Activated CD8-positive, alpha-beta memory T cell treated with anti-CD3 and anti-CD28 coated beads for 1 hour (primary cell): ENCODE results near the gene WBP1.
"Not testable (repeated sequence)": the region's sequence is repeated elsewhere in the genome, so short reads cannot be mapped to it uniquely, and the experiment has no call there.

Experiments
- DNase-seq, 2 donors: peaks; one replicate each; pipeline ENCODE4 v3.0.0-alpha.2; 2020; ENCODE audit warnings: low read depth in 1 of 2; ENCODE audit errors: extremely low read depth in 1 of 2

WBP1 gene

GRCh38 chr2:74481431-74481830 is 23.2 kb downstream of the WBP1 start:
- no peak for DNase-seq

GRCh38 chr2:74481961-74482800 is 23.9 kb downstream of the WBP1 start:
- DNase-seq = peak in 1 of 2 donors; percentile 38

DNA sequence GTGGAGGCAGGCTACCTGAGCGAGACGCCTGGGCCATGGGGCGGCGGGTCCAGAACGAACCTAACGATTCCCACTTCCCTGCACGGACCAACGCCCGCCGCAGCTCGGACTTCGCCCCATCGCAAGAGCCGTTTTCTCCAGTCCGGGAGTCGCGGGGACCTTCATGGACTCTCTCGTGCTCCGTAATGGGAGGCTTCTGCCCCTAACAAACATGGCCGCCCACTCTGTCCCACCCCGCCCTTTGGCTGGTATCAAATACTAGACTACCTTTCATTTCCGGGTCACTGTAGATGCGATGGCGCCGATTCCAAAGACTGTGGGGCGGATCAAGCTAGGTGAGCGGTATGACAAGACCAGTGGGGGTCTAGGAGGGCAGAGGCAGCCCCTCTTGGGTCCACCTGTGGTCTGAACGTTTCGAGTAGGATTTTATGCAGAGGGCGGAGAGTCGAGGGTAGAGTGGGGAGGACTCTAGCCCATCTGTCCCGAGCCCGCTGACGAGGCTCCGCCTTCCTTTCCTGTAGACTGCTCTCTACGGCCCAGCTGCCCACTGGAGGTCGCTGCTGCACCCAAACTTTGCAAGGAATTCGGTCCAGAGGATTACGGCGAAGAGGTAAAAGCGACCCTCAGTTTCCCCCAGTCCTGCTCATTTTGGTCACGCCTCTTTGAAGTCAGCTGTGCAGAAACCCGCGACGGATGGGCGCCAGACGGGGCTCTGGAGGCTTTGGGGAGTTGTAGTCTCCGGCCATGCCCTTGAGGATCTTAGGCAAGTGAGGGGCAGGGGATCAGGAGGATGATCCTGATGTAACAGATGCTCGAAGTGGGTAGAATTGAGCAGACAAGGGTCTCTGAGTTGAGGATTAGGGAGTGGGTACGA is 24.8 kb downstream of the WBP1 start, which contains the start of the genes CCDC142 and TTC31:
CCDC142 (minus strand) TSS at position 198 of the 874 bp plus-strand sequence; CDS start at position 37, 161 bp downstream.
TTC31 (plus strand) TSS at position 281 of the 874 bp plus-strand sequence; CDS start at position 296, 15 bp downstream.
- DNase-seq = peak; percentile 83 to 90

DNA sequence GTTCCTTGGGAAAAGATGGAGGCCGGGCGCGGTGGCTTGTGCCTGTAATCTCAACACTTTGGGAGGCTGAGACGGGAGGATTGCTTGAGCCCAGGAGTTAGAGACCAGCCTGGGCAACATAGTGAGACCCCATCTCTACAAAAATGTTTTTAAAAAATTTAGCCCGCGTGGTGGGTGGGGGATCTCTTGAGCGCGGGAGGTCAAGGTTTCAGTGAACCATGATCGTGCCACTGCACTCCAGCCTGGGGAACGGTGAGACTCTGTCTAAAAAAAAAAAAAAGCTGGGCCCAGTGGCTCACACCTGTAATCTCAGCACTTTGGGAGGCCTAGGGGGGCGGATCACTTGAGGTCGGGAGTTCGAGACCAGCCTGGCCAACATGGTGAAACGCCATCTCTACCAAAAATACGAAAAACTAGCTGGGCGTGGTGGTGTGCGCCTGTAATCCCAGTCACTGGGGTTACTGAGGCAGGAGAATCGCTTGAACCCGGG is 25.5 kb downstream of the WBP1 start:
- not testable (repeated sequence) for DNase-seq

- no peak for DNase-seq
These were observed 27.9 kb downstream of the WBP1 start for GRCh38 chr2:74486141-74486540.

- no peak for DNase-seq
These were observed 30.6 kb downstream of the WBP1 start for GRCh38 chr2:74488643-74489481.

DNA sequence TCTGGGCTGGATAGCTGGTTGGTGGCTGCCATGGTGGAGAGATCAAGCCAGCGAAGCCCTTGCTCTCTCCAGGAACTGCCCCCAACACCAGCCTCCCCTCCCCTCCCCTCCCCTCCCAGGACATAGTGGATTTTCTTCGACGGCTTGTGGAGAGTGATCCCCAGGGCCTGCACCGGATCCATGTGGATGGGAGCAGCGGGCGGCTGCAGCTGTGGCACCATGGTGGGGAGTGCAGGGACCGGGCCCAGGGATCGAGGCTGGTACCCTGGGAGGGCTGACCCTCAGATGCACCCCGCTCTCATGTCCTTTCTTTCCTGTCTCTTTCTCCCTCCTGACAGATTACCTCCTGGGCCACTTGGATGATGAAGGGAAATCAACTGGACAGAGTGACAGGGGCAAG is 31.7 kb downstream of the WBP1 start:
- no peak for DNase-seq

- DNase-seq = no peak
These were observed 33.7 kb downstream of the WBP1 start for GRCh38 chr2:74491648-74492544.

GRCh38 chr2:74493546-74493945 is 35.3 kb downstream of the WBP1 start:
- no peak for DNase-seq

DNA sequence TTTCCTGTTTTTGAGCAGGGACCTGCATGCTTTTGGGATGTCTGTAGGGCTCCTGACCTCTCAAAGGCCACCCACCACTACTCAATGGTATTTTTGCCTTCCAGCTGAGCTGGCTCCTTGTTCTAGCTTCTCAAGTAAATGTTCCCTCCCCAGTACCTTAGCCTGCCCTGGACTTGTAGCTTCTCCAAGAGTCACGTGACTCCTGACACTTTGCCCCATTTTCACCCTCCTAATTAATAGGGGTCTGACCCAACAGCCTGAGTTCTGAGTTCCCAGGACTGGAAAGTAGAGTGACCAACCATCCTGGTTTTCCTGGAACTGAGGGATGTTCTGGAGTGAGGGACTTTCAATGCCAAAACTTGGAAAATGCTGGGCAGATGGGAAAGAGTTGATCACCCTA is 37.2 kb downstream of the WBP1 start:
- no peak for DNase-seq

- DNase-seq = no peak
These were observed 38.9 kb downstream of the WBP1 start for GRCh38 chr2:74496997-74497776.

- DNase-seq = no peak
These were observed 39.7 kb downstream of the WBP1 start for GRCh38 chr2:74497777-74498499.

GRCh38 chr2:74498500-74499266 is 40.4 kb downstream of the WBP1 start:
- DNase-seq = no peak

- no peak for DNase-seq
These were observed 41.2 kb downstream of the WBP1 start, which contains the start of gene LBX2 for GRCh38 chr2:74499267-74499939. Gene LBX2 (minus strand): TSS chr2:74499603. CDS start chr2:74499537, 66 bp downstream.

DNA sequence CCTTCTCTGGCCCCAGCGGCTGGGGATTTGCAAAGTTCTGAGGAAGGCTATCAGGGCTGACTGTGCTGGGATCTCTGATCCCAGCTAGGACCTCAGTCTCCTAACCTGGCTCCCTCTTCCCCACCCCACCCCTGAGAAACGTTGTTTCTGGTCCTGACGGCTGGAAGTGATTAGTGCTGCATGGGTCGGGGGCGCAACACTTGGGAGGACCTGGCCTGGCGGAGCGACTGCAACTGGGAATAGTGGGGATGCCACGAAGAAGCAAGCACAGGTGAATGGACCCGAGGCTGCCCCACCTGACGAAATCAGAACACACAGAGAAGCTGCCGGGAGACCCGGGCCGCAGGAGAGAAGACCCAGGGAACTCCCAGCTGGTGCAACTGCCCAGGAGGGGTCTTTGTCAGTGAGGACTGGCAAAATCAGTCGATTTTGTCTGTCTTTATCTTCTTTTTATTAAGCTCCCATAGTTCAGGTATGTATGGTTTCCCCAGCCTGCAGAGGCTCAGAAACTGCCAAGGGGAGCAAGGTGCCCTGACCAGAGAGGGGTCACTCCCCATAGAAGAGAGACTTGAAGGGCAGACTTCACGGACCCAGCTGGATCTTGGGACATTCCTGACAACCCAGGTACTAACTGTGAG is 41.8 kb downstream of the WBP1 start:
- no peak for DNase-seq

- no peak for DNase-seq
These were observed 42.3 kb downstream of the WBP1 start for GRCh38 chr2:74500578-74500946.
